Peyer's patch (tissue), 4 donors: ENCODE measurements around the gene EPB41L4A.

Experiments
- CTCF ChIP-seq, 6 experiments: fragments of 450-650 bp in 4 of 6; fragments of 200-600 bp in 2 of 6; sonication (generic) in 1 of 6; IDR thresholded peaks; one replicate each; pipeline ENCODE4 v1.5.1; 2017 to 2019; ENCODE audit warnings: antibody characterized with exemption in 6 of 6, mild to moderate bottlenecking in 3 of 6, moderate library complexity in 1 of 6
- POLR2A ChIP-seq, 2 donors: fragments of 450-650 bp; IDR thresholded peaks; one replicate each; pipeline ENCODE4 v1.5.1; 2017; ENCODE audit warnings: antibody characterized with exemption in 2 of 2, mild to moderate bottlenecking in 2 of 2, moderate library complexity in 2 of 2

GRCh38 chr5:112350626-112351025 lies 68.5 kb downstream of the EPB41L4A start:
- no peak for TF ChIP-seq CTCF (IDR thresholded peaks at IDR 0.05)
- TF ChIP-seq POLR2A (IDR thresholded peaks at IDR 0.05): no peak
